HEK293T (cell line): ENCODE results near the gene YWHAQ.
"Not testable (repeated sequence)": the region's sequence is repeated elsewhere in the genome, so short reads cannot be mapped to it uniquely, and the experiment has no call there.

Experiments
- ARNT ChIP-seq: fragments of 450-650 bp; IDR thresholded peaks from 2 replicates; pipeline ENCODE4 v1.6.1; 2017; ENCODE audit warnings: mild to moderate bottlenecking
- CTBP1 ChIP-seq: fragments of 450-650 bp; IDR thresholded peaks from 2 replicates; pipeline ENCODE4 v1.6.1; 2016; ENCODE audit warnings: borderline replicate concordance
- ELF4 ChIP-seq: fragments of 450-650 bp; IDR thresholded peaks from 2 replicates; pipeline ENCODE4 v1.6.1; 2017; ENCODE audit warnings: antibody characterized with exemption
- FOXM1 ChIP-seq: fragments of 450-650 bp; IDR thresholded peaks from 2 replicates; pipeline ENCODE4 v1.6.1; 2017; ENCODE audit warnings: mild to moderate bottlenecking, borderline replicate concordance
- L3MBTL2 ChIP-seq: fragments of 450-650 bp; conservative IDR thresholded peaks from 2 replicates; pipeline ENCODE4 v1.6.1; 2016; ENCODE audit warnings: mild to moderate bottlenecking
- LEF1 ChIP-seq: fragments of 450-650 bp; IDR thresholded peaks from 2 replicates; pipeline ENCODE4 v1.6.1; 2017; ENCODE audit warnings: mild to moderate bottlenecking, borderline replicate concordance
- NFRKB ChIP-seq: fragments of 450-650 bp; IDR thresholded peaks from 2 replicates; pipeline ENCODE4 v1.6.1; 2016; ENCODE audit warnings: mild to moderate bottlenecking, moderate library complexity
- PKNOX1 ChIP-seq: fragments of 450-650 bp; IDR thresholded peaks from 2 replicates; pipeline ENCODE4 v1.6.1; 2016
- SP1 ChIP-seq: fragments of 450-650 bp; IDR thresholded peaks from 2 replicates; pipeline ENCODE4 v1.6.1; 2017
- SUZ12 ChIP-seq: fragments of 450-650 bp; IDR thresholded peaks from 2 replicates; pipeline ENCODE4 v1.6.1; 2016; ENCODE audit warnings: mild to moderate bottlenecking
- ZNF384 ChIP-seq: fragments of 450-650 bp; IDR thresholded peaks from 2 replicates; pipeline ENCODE4 v1.6.1; 2016

DNA sequence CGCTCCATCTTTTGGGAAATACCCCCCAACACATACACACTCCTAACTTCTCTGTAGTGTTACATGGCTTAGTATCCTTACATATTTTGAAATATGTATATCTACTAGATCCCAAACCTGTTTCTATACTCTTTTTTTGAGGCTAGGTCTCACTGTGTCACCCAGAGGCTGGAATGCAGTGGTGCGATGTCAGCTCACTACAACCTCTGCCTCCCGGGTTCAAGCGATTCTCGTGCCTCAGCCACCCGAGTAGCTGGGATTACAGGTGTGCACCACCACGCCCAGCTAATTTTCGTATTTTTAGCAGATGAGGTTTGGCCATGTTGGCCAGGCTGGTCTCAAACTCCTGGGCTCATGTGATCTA is 19.3 kb downstream of the YWHAQ start:
- TF ChIP-seq LEF1, ELF4, SP1, NFRKB, ZNF384, L3MBTL2, ARNT, PKNOX1, SUZ12, FOXM1, CTBP1: not testable (repeated sequence)
